ENCODE results near the gene SOWAHA. TPM values are rescaled to one million over a fixed set of nuclear protein-coding genes. Genes with fewer than 3 reads are reported as not detected.

The SOWAHA gene
- total RNA-seq, 1 donor from 2014 or later = not detected

- Histone ChIP-seq H3K36me3 (no peaks in the 10 kb centered on the region), H3K27ac (no peak overlapping the region), H3K27me3 (peaks cover 16% of the 10 kb centered on the region), H3K9me3 (ENCODE audit: low read depth) (no peaks in the 10 kb centered on the region), H3K4me1 (peaks cover 30% of the 10 kb centered on the region), H2AFZ (replicated peaks) (no peak overlapping the region), H3F3A (ENCODE audit: low read depth) (peaks cover 24% of the 10 kb centered on the region), H3K4me3 (no peak overlapping the region), H3K9ac (no peak overlapping the region), H3K79me2 (ENCODE audit: low read depth) (peaks cover 6% of the 10 kb centered on the region), H4K20me1 (ENCODE audit: low read depth) (peaks cover 20% of the 10 kb centered on the region), H3K4me2 (no peak overlapping the region)
- peak; percentile 77 for DNase-seq (ENCODE audit: low spot score)
- Mint-ChIP-seq H3K36me3 (peaks cover 2% of the 10 kb centered on the region), H3K4me1 (peaks cover 50% of the 10 kb centered on the region), H3K27ac (no peak overlapping the region), H3K4me3 (no peak overlapping the region), H3K9me3 (no peaks in the 10 kb centered on the region), H3K27me3 (ENCODE audit: insufficient read depth, low read depth) (peaks cover 4% of the 10 kb centered on the region)
- TF ChIP-seq EZH2phosphoT487 (IDR thresholded peaks at IDR 0.05) (no peak), EZH2 (IDR thresholded peaks at IDR 0.05) (no peak)
- TF ChIP-seq, protein P1, sequence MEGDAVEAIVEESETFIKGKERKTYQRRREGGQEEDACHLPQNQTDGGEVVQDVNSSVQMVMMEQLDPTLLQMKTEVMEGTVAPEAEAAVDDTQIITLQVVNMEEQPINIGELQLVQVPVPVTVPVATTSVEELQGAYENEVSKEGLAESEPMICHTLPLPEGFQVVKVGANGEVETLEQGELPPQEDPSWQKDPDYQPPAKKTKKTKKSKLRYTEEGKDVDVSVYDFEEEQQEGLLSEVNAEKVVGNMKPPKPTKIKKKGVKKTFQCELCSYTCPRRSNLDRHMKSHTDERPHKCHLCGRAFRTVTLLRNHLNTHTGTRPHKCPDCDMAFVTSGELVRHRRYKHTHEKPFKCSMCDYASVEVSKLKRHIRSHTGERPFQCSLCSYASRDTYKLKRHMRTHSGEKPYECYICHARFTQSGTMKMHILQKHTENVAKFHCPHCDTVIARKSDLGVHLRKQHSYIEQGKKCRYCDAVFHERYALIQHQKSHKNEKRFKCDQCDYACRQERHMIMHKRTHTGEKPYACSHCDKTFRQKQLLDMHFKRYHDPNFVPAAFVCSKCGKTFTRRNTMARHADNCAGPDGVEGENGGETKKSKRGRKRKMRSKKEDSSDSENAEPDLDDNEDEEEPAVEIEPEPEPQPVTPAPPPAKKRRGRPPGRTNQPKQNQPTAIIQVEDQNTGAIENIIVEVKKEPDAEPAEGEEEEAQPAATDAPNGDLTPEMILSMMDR (IDR thresholded peaks at IDR 0.05) = no peak
Measured at GRCh38 chr5:132771503-132771998, 41.6 kb upstream of the SOWAHA start.

GRCh38 chr5:132772291-132773070 is 40.6 kb upstream of the SOWAHA start:
- peaks cover 23% of the 10 kb centered on the region for H3K27me3 ChIP-seq
- peaks cover 6% of the 10 kb centered on the region for H3K79me2 ChIP-seq (ENCODE audit: low read depth)
- H2AFZ ChIP-seq (replicated peaks) = no peak overlapping the region
- H3K9ac ChIP-seq = no peak overlapping the region
- no peaks in the 10 kb centered on the region for H3K36me3 ChIP-seq
- H3K27me3 Mint-ChIP-seq (ENCODE audit: insufficient read depth, low read depth) = peaks cover 4% of the 10 kb centered on the region
- H3K27ac Mint-ChIP-seq = no peak overlapping the region
- no peak for DNase-seq (ENCODE audit: low spot score)
- peaks cover 2% of the 10 kb centered on the region for H3K36me3 Mint-ChIP-seq
- H3F3A ChIP-seq (ENCODE audit: low read depth) = peaks cover 27% of the 10 kb centered on the region
- H3K4me1 ChIP-seq = peaks cover 30% of the 10 kb centered on the region
- no peak overlapping the region for H3K4me3 ChIP-seq
- no peak overlapping the region for H3K4me2 ChIP-seq
- no peak overlapping the region for H3K4me3 Mint-ChIP-seq
- H3K27ac ChIP-seq = no peak overlapping the region
- H4K20me1 ChIP-seq (ENCODE audit: low read depth) = peaks cover 20% of the 10 kb centered on the region
- no peaks in the 10 kb centered on the region for H3K9me3 Mint-ChIP-seq
- peaks cover 50% of the 10 kb centered on the region for H3K4me1 Mint-ChIP-seq
- no peaks in the 10 kb centered on the region for H3K9me3 ChIP-seq (ENCODE audit: low read depth)
- no peak for TF ChIP-seq EZH2phosphoT487 (IDR thresholded peaks at IDR 0.05)
- no peak for TF ChIP-seq EZH2 (IDR thresholded peaks at IDR 0.05)
- TF ChIP-seq, protein P1 (IDR thresholded peaks at IDR 0.05) = no peak

DNA sequence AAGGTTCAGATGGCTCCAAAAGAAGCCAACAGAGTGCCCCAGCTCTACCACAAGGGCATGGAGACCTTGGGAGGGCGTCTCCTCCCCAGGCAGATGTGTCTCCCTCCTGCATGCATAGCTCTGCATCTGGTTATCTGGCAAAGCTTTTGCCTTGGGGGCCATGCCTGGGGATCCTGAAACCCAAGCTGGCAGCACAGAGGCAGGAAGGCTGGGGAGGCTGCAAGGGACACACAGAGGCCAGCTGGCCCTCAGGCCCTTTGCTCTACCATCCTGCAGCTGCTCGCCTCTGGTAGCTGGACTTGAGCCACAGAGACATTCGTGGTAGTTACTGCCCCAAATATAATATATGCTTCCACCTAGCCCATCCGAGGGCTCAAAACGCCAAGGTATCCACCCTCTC is 40.0 kb upstream of the SOWAHA start:
- Mint-ChIP-seq H3K27me3 (ENCODE audit: insufficient read depth, low read depth) (peaks cover 4% of the 10 kb centered on the region), H3K4me1 (peaks cover 51% of the 10 kb centered on the region), H3K36me3 (peaks cover 2% of the 10 kb centered on the region), H3K27ac (peak overlapping the region; percentile 84), H3K4me3 (no peak overlapping the region), H3K9me3 (no peaks in the 10 kb centered on the region)
- H2AFZ ChIP-seq (replicated peaks) = no peak overlapping the region
- no peak overlapping the region for H3K4me2 ChIP-seq
- H3K27me3 ChIP-seq = peaks cover 29% of the 10 kb centered on the region
- TF ChIP-seq EZH2phosphoT487 (IDR thresholded peaks at IDR 0.05) = no peak
- TF ChIP-seq, protein P1 (IDR thresholded peaks at IDR 0.05) = no peak
- TF ChIP-seq EZH2 (IDR thresholded peaks at IDR 0.05) = no peak
- no peak for DNase-seq (ENCODE audit: low spot score)
- peaks cover 20% of the 10 kb centered on the region for H4K20me1 ChIP-seq (ENCODE audit: low read depth)
- H3K9me3 ChIP-seq (ENCODE audit: low read depth) = no peaks in the 10 kb centered on the region
- H3K27ac ChIP-seq = no peak overlapping the region
- H3K4me3 ChIP-seq = no peak overlapping the region
- no peak overlapping the region for H3K9ac ChIP-seq
- no peaks in the 10 kb centered on the region for H3K36me3 ChIP-seq
- H3K79me2 ChIP-seq (ENCODE audit: low read depth) = peaks cover 6% of the 10 kb centered on the region
- peaks cover 33% of the 10 kb centered on the region for H3F3A ChIP-seq (ENCODE audit: low read depth)
- H3K4me1 ChIP-seq = peaks cover 30% of the 10 kb centered on the region
